ENCODE data around the gene UNC93A.

The UNC93A gene

GRCh38 chr6:167267921-167268401 is 23.2 kb upstream of the UNC93A start:
- Histone ChIP-seq H3K9me3 (ENCODE audit: insufficient read depth, low read length) (no peaks in the 10 kb centered on the region), H4K20me1 (ENCODE audit: low read depth, low read length) (no peaks in the 10 kb centered on the region), H2AFZ (ENCODE audit: low read depth, low read length, severe bottlenecking) (no peak overlapping the region), H3K27me3 (ENCODE audit: low read length) (no peaks in the 10 kb centered on the region), H3K9ac (ENCODE audit: low read length) (no peak overlapping the region), H3K36me3 (ENCODE audit: low read length) (no peaks in the 10 kb centered on the region), H3K4me2 (ENCODE audit: low read depth, low read length, poor library complexity, severe bottlenecking) (no peak overlapping the region), H3F3A (ENCODE audit: insufficient read depth) (no peaks in the 10 kb centered on the region), H3K27ac (ENCODE audit: low read depth, low read length) (no peak overlapping the region), H3K9me2 (replicated peaks; ENCODE audit: insufficient read depth, low read length) (no peaks in the 10 kb centered on the region), H3K4me3 (ENCODE audit: insufficient read depth, low read length, poor library complexity, severe bottlenecking) (no peak overlapping the region), H3K79me2 (ENCODE audit: insufficient read depth, low read length) (no peaks in the 10 kb centered on the region)
- TF ChIP-seq CTCF (IDR thresholded peaks at IDR 0.05; ENCODE audit: insufficient read depth, low read length, poor library complexity, severe bottlenecking) = no peak
- no peak for TF ChIP-seq EZH2phosphoT487 (conservative IDR thresholded peaks at IDR 0.05; ENCODE audit: low read length)

- Histone ChIP-seq H3K4me3 (ENCODE audit: insufficient read depth, low read length, poor library complexity, severe bottlenecking) (no peak overlapping the region), H3K4me2 (ENCODE audit: low read depth, low read length, poor library complexity, severe bottlenecking) (no peak overlapping the region), H3K27ac (ENCODE audit: low read depth, low read length) (no peak overlapping the region), H3F3A (ENCODE audit: insufficient read depth) (no peaks in the 10 kb centered on the region), H3K9ac (ENCODE audit: low read length) (no peak overlapping the region), H3K79me2 (ENCODE audit: insufficient read depth, low read length) (no peaks in the 10 kb centered on the region), H3K36me3 (ENCODE audit: low read length) (no peaks in the 10 kb centered on the region), H2AFZ (ENCODE audit: low read depth, low read length, severe bottlenecking) (no peak overlapping the region), H3K9me2 (replicated peaks; ENCODE audit: insufficient read depth, low read length) (no peaks in the 10 kb centered on the region), H3K27me3 (ENCODE audit: low read length) (no peaks in the 10 kb centered on the region), H4K20me1 (ENCODE audit: low read depth, low read length) (no peaks in the 10 kb centered on the region), H3K9me3 (ENCODE audit: insufficient read depth, low read length) (no peaks in the 10 kb centered on the region)
- no peak for TF ChIP-seq CTCF (IDR thresholded peaks at IDR 0.05; ENCODE audit: insufficient read depth, low read length, poor library complexity, severe bottlenecking)
- no peak for TF ChIP-seq EZH2phosphoT487 (conservative IDR thresholded peaks at IDR 0.05; ENCODE audit: low read length)
These were observed 22.3 kb upstream of the UNC93A start for GRCh38 chr6:167268683-167269280.

GRCh38 chr6:167270499-167271311 is 20.4 kb upstream of the UNC93A start:
- Histone ChIP-seq H3K4me2 (ENCODE audit: low read depth, low read length, poor library complexity, severe bottlenecking) (no peak overlapping the region), H3K27ac (ENCODE audit: low read depth, low read length) (no peak overlapping the region)
- no peak for TF ChIP-seq CTCF (IDR thresholded peaks at IDR 0.05; ENCODE audit: insufficient read depth, low read length, poor library complexity, severe bottlenecking)
- TF ChIP-seq EZH2phosphoT487 (conservative IDR thresholded peaks at IDR 0.05; ENCODE audit: low read length) = no peak

More at GRCh38 chr6:167270499-167271311, 20.4 kb upstream of the UNC93A start:
- Histone ChIP-seq H3K79me2 (ENCODE audit: insufficient read depth, low read length) (no peaks in the 10 kb centered on the region), H3K9me3 (ENCODE audit: insufficient read depth, low read length) (no peaks in the 10 kb centered on the region), H3K9ac (ENCODE audit: low read length) (no peak overlapping the region), H2AFZ (ENCODE audit: low read depth, low read length, severe bottlenecking) (no peak overlapping the region), H3K9me2 (replicated peaks; ENCODE audit: insufficient read depth, low read length) (no peaks in the 10 kb centered on the region), H3K27me3 (ENCODE audit: low read length) (no peaks in the 10 kb centered on the region), H3F3A (ENCODE audit: insufficient read depth) (no peaks in the 10 kb centered on the region), H3K36me3 (ENCODE audit: low read length) (no peaks in the 10 kb centered on the region), H4K20me1 (ENCODE audit: low read depth, low read length) (no peaks in the 10 kb centered on the region), H3K4me3 (ENCODE audit: insufficient read depth, low read length, poor library complexity, severe bottlenecking) (no peak overlapping the region)

Measured in SU-DHL-6 (cell line).